UCSD-AML1 (cell line): ENCODE results near the gene CATSPER1.

Experiments used
- DNase-seq: peaks from one replicate; lab custom pipeline; 2025; ENCODE audit not compliant: unreplicated experiment; lab: John Stamatoyannopoulos, UW

Gene CATSPER1

GRCh38 chr11:66003291-66003690 lies 23.0 kb downstream of the CATSPER1 start:
- DNase-seq, result no peak

GRCh38 chr11:66002648-66003225 lies 23.5 kb downstream of the CATSPER1 start:
- peak; percentile 85 for DNase-seq

- DNase-seq, result peak; percentile 97
Observed at GRCh38 chr11:66001942-66002647, 24.2 kb downstream of the CATSPER1 start, which contains the start of the genes BANF1 and EIF1AD. TSS of gene BANF1 (plus strand) at chr11:66002503. CDS start at chr11:66003251, 748 bp downstream. TSS of gene EIF1AD (minus strand) at chr11:66002157. CDS start at chr11:66000389, 1,768 bp downstream.

GRCh38 chr11:65997286-65997685 lies 29.0 kb downstream of the CATSPER1 start:
- no peak for DNase-seq

- DNase-seq, result no peak
Observed at GRCh38 chr11:65992056-65992455, 34.2 kb downstream of the CATSPER1 start.

GRCh38 chr11:65988791-65989592 lies 37.3 kb downstream of the CATSPER1 start:
- DNase-seq, result peak; percentile 83

- no peak for DNase-seq
Observed at GRCh38 chr11:65987336-65987735, 38.9 kb downstream of the CATSPER1 start.

GRCh38 chr11:65983589-65983987 lies 42.7 kb downstream of the CATSPER1 start:
- DNase-seq, result no peak

GRCh38 chr11:65982824-65983588 lies 43.3 kb downstream of the CATSPER1 start:
- DNase-seq, result no peak

GRCh38 chr11:65981972-65982823 lies 44.1 kb downstream of the CATSPER1 start:
- DNase-seq, result no peak

GRCh38 chr11:65981101-65981740 lies 45.1 kb downstream of the CATSPER1 start:
- no peak for DNase-seq

GRCh38 chr11:65979261-65979759 lies 47.0 kb downstream of the CATSPER1 start:
- DNase-seq, result no peak

GRCh38 chr11:65978391-65979238 lies 47.7 kb downstream of the CATSPER1 start:
- no peak for DNase-seq

GRCh38 chr11:65977621-65978390 lies 48.5 kb downstream of the CATSPER1 start:
- no peak for DNase-seq

- no peak for DNase-seq
Observed at GRCh38 chr11:65976216-65977176, 49.8 kb downstream of the CATSPER1 start.

GRCh38 chr11:65975771-65976170 lies 50.5 kb downstream of the CATSPER1 start:
- no peak for DNase-seq
